HEK293 (cell line): ENCODE measurements around the gene NUDT8.

ENCODE experiments used
- CTCF ChIA-PET: fragments of 350-600 bp; formaldehyde crosslinking; extraction: SDS; loops from one replicate; lab custom pipeline; 2021; ENCODE audit warnings: antibody characterized with exemption; lab: Yijun Ruan, JAX
- POLR2A ChIA-PET: fragments of 300-600 bp; formaldehyde crosslinking; extraction: SDS; loops from one replicate; lab custom pipeline; 2020; ENCODE audit warnings: antibody characterized with exemption, inconsistent platforms; lab: Yijun Ruan, JAX
- H3K27ac ChIP-seq: fragments of 200-500 bp; sonication (Bioruptor generic); 2 replicates; pipeline ENCODE4 v1.5.1; 2014; ENCODE audit warnings: low read depth, low read length, control low read depth, inconsistent platforms; ENCODE audit errors: extremely low read depth
- H3K36me3 ChIP-seq, 2 experiments: fragments of 200-500 bp in 1 of 2; sonication (Bioruptor generic) in 1 of 2; 1 replicate in 1 of 2; 2 replicates in 1 of 2; pipeline ENCODE4 v1.5.1; 2014 to 2017; ENCODE audit warnings: inconsistent platforms in 2 of 2, low read length in 2 of 2; ENCODE audit not compliant: control insufficient read depth in 2 of 2, insufficient read depth in 1 of 2
- H3K4me1 ChIP-seq: fragments of 200-500 bp; sonication (Bioruptor generic); 2 replicates; pipeline ENCODE4 v1.5.1; 2014; ENCODE audit warnings: mild to moderate bottlenecking, low read length, inconsistent platforms; ENCODE audit not compliant: control insufficient read depth, insufficient read depth
- H3K4me3 ChIP-seq: 2 replicates; pipeline ENCODE4 v1.5.1; 2011; ENCODE audit warnings: low read depth, mild to moderate bottlenecking, control low read depth, low read length, moderate library complexity
- H3K9me3 ChIP-seq: fragments of 200-500 bp; sonication (Bioruptor generic); 2 replicates; pipeline ENCODE4 v1.5.1; 2014; ENCODE audit warnings: low read depth, low read length, inconsistent platforms; ENCODE audit not compliant: control insufficient read depth, insufficient read depth
- BCL11A ChIP-seq: fragments of 450-650 bp; formaldehyde crosslinking; IDR thresholded peaks from 2 replicates; pipeline ENCODE4 v1.5.1; 2016; ENCODE audit warnings: low read depth, missing biosample characterization, missing genetic modification characterization
- CTCF ChIP-seq: fragments of 450-650 bp; formaldehyde crosslinking; IDR thresholded peaks from 2 replicates; pipeline ENCODE4 v1.5.1; 2016; ENCODE audit warnings: missing biosample characterization, missing genetic modification characterization
- HOXA7 ChIP-seq: sonication (generic); formaldehyde crosslinking; IDR thresholded peaks from 2 replicates; pipeline ENCODE4 v1.8.1; 2022; ENCODE audit warnings: missing genetic modification reagents, borderline replicate concordance
- MZF1 ChIP-seq: fragments of 450-650 bp; formaldehyde crosslinking; IDR thresholded peaks from 2 replicates; pipeline ENCODE4 v1.5.1; 2017; ENCODE audit warnings: missing biosample characterization, missing genetic modification characterization, borderline replicate concordance
- SCRT2 ChIP-seq: fragments of 450-650 bp; formaldehyde crosslinking; IDR thresholded peaks from 2 replicates; pipeline ENCODE4 v1.5.1; 2016; ENCODE audit warnings: missing biosample characterization, missing genetic modification characterization
- SP7 ChIP-seq: fragments of 450-650 bp; formaldehyde crosslinking; IDR thresholded peaks from 2 replicates; pipeline ENCODE4 v1.5.1; 2016; ENCODE audit warnings: missing biosample characterization, missing genetic modification characterization
- ZFP69B ChIP-seq: fragments of 450-650 bp; formaldehyde crosslinking; IDR thresholded peaks from 2 replicates; pipeline ENCODE4 v1.5.1; 2016; ENCODE audit warnings: missing biosample characterization, missing genetic modification characterization
- ZNF133 ChIP-seq: fragments of 450-650 bp; formaldehyde crosslinking; IDR thresholded peaks from 2 replicates; pipeline ENCODE4 v1.5.1; 2016; ENCODE audit warnings: missing biosample characterization, missing genetic modification characterization
- ZNF16 ChIP-seq: fragments of 450-650 bp; formaldehyde crosslinking; IDR thresholded peaks from 2 replicates; pipeline ENCODE4 v1.5.1; 2016; ENCODE audit warnings: low read depth, missing biosample characterization, missing genetic modification characterization
- ZNF169 ChIP-seq: fragments of 450-650 bp; formaldehyde crosslinking; IDR thresholded peaks from 2 replicates; pipeline ENCODE4 v1.5.1; 2016; ENCODE audit warnings: missing biosample characterization, missing genetic modification characterization
- ZNF214 ChIP-seq: fragments of 450-650 bp; formaldehyde crosslinking; IDR thresholded peaks from 2 replicates; pipeline ENCODE4 v1.5.1; 2017; ENCODE audit warnings: missing biosample characterization, mild to moderate bottlenecking, missing genetic modification characterization, borderline replicate concordance
- ZNF292 ChIP-seq: fragments of 450-650 bp; formaldehyde crosslinking; IDR thresholded peaks from 2 replicates; pipeline ENCODE4 v1.5.1; 2016; ENCODE audit warnings: low read depth, missing biosample characterization, missing genetic modification characterization, borderline replicate concordance
- ZNF391 ChIP-seq: fragments of 450-650 bp; formaldehyde crosslinking; IDR thresholded peaks from 2 replicates; pipeline ENCODE4 v1.5.1; 2016; ENCODE audit warnings: low read depth, missing biosample characterization, missing genetic modification characterization, borderline replicate concordance
- ZNF521 ChIP-seq: fragments of 450-650 bp; formaldehyde crosslinking; IDR thresholded peaks from 2 replicates; pipeline ENCODE4 v1.5.1; 2017; ENCODE audit warnings: missing biosample characterization, mild to moderate bottlenecking, missing genetic modification characterization
- ZNF555 ChIP-seq: fragments of 450-650 bp; formaldehyde crosslinking; conservative IDR thresholded peaks from 2 replicates; pipeline ENCODE4 v1.5.1; 2017; ENCODE audit warnings: missing biosample characterization, mild to moderate bottlenecking, missing genetic modification characterization, inconsistent platforms
- ZNF580 ChIP-seq: fragments of 450-650 bp; formaldehyde crosslinking; IDR thresholded peaks from 2 replicates; pipeline ENCODE4 v1.5.1; 2016; ENCODE audit warnings: missing biosample characterization, missing genetic modification characterization
- ZNF768 ChIP-seq: fragments of 450-650 bp; formaldehyde crosslinking; IDR thresholded peaks from 2 replicates; pipeline ENCODE4 v1.5.1; 2018; ENCODE audit warnings: missing biosample characterization, mild to moderate bottlenecking, missing genetic modification characterization
- TF ChIP-seq, protein P1 (sequence below): fragments of 450-650 bp; formaldehyde crosslinking; IDR thresholded peaks from 2 replicates; pipeline ENCODE4 v1.5.1; 2016; ENCODE audit warnings: missing biosample characterization, missing genetic modification characterization, borderline replicate concordance

Gene NUDT8

GRCh38 chr11:67631853-67632174 is 2.1 kb upstream of the NUDT8 start:
- CTCF ChIA-PET: interaction anchor here (0.5 to 1.2 kb wide), 6 partner anchors 18 to 201 kb away, joined by 3 to 7 read pairs (median 4); no protein-coding TSS in a partner anchor
- H3K4me1 ChIP-seq: no peaks in the 10 kb centered on the region
- TF ChIP-seq ZNF580 (no peak), ZNF169 (tag by site-specific recombination) (no peak), HOXA7 (CRISPR knock-in tag) (no peak), ZNF391 (no peak), SP7 (tag by site-specific recombination) (no peak), CTCF (no peak), SCRT2 (tag by site-specific recombination) (no peak), ZNF133 (no peak), ZNF521 (no peak)
- TF ChIP-seq, all 188 proteins: peak for 0
- POLR2A ChIA-PET: no interaction called here
- H3K27ac ChIP-seq: no peak overlapping the region
- H3K9me3 ChIP-seq: no peaks in the 10 kb centered on the region
- no peak overlapping the region for H3K4me3 ChIP-seq
- no peaks in the 10 kb centered on the region for H3K36me3 ChIP-seq

DNA sequence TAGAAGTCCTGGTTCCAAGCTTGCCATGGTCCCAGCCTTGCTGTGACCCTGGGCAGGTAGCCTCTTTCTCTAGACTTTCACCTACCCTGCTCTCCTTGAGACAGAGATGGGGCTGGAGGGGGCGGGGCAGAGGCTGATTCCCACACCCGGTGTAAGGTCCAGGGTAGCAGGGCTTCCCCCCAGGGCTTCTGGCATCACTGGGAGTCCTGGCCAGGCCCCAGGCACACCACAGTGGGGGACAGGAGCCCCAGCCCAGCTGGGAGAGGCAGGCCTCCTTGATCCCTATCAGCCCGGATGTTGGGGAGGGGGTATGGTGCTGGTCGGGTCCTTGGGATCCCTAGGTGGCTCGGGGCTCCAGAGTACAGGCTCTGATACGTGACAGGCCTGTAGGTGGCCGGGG is 1.7 kb upstream of the NUDT8 start:
- ChIA-PET POLR2A (no interaction called here), CTCF (interaction anchor here (0.6 to 1.2 kb wide), 5 partner anchors 17 to 202 kb away, joined by 3 to 7 read pairs (median 3); no protein-coding TSS in a partner anchor)
- H3K9me3 ChIP-seq: no peaks in the 10 kb centered on the region
- TF ChIP-seq ZNF555 (no peak), ZNF580 (no peak), MZF1 (no peak)
- TF ChIP-seq, protein P1, sequence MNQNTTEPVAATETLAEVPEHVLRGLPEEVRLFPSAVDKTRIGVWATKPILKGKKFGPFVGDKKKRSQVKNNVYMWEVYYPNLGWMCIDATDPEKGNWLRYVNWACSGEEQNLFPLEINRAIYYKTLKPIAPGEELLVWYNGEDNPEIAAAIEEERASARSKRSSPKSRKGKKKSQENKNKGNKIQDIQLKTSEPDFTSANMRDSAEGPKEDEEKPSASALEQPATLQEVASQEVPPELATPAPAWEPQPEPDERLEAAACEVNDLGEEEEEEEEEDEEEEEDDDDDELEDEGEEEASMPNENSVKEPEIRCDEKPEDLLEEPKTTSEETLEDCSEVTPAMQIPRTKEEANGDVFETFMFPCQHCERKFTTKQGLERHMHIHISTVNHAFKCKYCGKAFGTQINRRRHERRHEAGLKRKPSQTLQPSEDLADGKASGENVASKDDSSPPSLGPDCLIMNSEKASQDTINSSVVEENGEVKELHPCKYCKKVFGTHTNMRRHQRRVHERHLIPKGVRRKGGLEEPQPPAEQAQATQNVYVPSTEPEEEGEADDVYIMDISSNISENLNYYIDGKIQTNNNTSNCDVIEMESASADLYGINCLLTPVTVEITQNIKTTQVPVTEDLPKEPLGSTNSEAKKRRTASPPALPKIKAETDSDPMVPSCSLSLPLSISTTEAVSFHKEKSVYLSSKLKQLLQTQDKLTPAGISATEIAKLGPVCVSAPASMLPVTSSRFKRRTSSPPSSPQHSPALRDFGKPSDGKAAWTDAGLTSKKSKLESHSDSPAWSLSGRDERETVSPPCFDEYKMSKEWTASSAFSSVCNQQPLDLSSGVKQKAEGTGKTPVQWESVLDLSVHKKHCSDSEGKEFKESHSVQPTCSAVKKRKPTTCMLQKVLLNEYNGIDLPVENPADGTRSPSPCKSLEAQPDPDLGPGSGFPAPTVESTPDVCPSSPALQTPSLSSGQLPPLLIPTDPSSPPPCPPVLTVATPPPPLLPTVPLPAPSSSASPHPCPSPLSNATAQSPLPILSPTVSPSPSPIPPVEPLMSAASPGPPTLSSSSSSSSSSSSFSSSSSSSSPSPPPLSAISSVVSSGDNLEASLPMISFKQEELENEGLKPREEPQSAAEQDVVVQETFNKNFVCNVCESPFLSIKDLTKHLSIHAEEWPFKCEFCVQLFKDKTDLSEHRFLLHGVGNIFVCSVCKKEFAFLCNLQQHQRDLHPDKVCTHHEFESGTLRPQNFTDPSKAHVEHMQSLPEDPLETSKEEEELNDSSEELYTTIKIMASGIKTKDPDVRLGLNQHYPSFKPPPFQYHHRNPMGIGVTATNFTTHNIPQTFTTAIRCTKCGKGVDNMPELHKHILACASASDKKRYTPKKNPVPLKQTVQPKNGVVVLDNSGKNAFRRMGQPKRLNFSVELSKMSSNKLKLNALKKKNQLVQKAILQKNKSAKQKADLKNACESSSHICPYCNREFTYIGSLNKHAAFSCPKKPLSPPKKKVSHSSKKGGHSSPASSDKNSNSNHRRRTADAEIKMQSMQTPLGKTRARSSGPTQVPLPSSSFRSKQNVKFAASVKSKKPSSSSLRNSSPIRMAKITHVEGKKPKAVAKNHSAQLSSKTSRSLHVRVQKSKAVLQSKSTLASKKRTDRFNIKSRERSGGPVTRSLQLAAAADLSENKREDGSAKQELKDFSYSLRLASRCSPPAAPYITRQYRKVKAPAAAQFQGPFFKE (tag by site-specific recombination): no peak
- H3K36me3 ChIP-seq: no peaks in the 10 kb centered on the region
- no peak overlapping the region for H3K27ac ChIP-seq
- no peaks in the 10 kb centered on the region for H3K4me1 ChIP-seq
- H3K4me3 ChIP-seq: no peak overlapping the region

GRCh38 chr11:67630943-67631331 is 1.2 kb upstream of the NUDT8 start:
- Histone ChIP-seq H3K4me1 (no peaks in the 10 kb centered on the region), H3K36me3 (no peaks in the 10 kb centered on the region), H3K9me3 (no peaks in the 10 kb centered on the region), H3K27ac (no peak overlapping the region), H3K4me3 (peak overlapping the region; percentile 70)
- ChIA-PET POLR2A (interaction anchor here (0.7 to 1.1 kb wide), 3 partner anchors 17 to 257 kb away, joined by 3 to 9 read pairs (median 6); no protein-coding TSS in a partner anchor), CTCF (interaction anchor here (0.6 to 2.8 kb wide), 13 partner anchors 8 to 600 kb away, joined by 3 to 22 read pairs (median 4); partner anchors contain the start of gene TBX10)
- no peak for TF ChIP-seq ZNF292 (tag by site-specific recombination)
- TF ChIP-seq ZNF16 (tag by site-specific recombination): no peak
- 0 out of 2 replicates have a peak, but pooled peaks have one; percentile 4 for TF ChIP-seq ZFP69B
- TF ChIP-seq BCL11A: 0 out of 2 replicates have a peak, but pooled peaks have one; percentile 3
- TF ChIP-seq ZNF768 (tag by site-specific recombination): peak; percentile 62; the same call in 1 of the 2 replicates
- no peak for TF ChIP-seq ZNF214 (tag by site-specific recombination)
